Karpas-422 (cell line): Measurements from ENCODE around the gene AMIGO3. TPM values are rescaled to one million over a fixed set of nuclear protein-coding genes. Genes with fewer than 3 reads are reported as not detected.

ENCODE experiments used
- DNase-seq: peaks from one replicate; pipeline ENCODE4 v3.0.0-alpha.2; 2015
- H2AFZ ChIP-seq: fragments of 200-600 bp; sonication (generic); 2 replicates; pipeline ENCODE4 v1.6.1; 2014; ENCODE audit warnings: antibody characterized with exemption, low read length, mixed read lengths
- H3K27ac ChIP-seq: fragments of 200-600 bp; sonication (generic); 2 replicates; pipeline ENCODE4 v1.5.1; 2014; ENCODE audit warnings: mild to moderate bottlenecking, low read length, moderate library complexity
- H3K27me3 ChIP-seq: fragments of 200-600 bp; sonication (generic); 2 replicates; pipeline ENCODE4 v1.6.1; 2014; ENCODE audit warnings: low read length, mixed read lengths
- H3K36me3 ChIP-seq: fragments of 200-600 bp; sonication (generic); 2 replicates; pipeline ENCODE4 v1.6.1; 2014; ENCODE audit warnings: low read length, mixed read lengths; ENCODE audit not compliant: insufficient read depth
- H3K4me1 ChIP-seq: fragments of 200-600 bp; sonication (generic); 2 replicates; pipeline ENCODE4 v1.6.1; 2014; ENCODE audit warnings: mild to moderate bottlenecking, low read length, mixed read lengths
- H3K4me2 ChIP-seq: fragments of 200-600 bp; sonication (generic); 2 replicates; pipeline ENCODE4 v1.6.1; 2014; ENCODE audit warnings: low read length, low read depth, mild to moderate bottlenecking; ENCODE audit not compliant: poor library complexity, severe bottlenecking
- H3K4me3 ChIP-seq: fragments of 200-600 bp; sonication (generic); 2 replicates; pipeline ENCODE4 v1.5.1; 2014; ENCODE audit warnings: mild to moderate bottlenecking, antibody characterized with exemption, low read length, mixed read lengths
- H3K79me2 ChIP-seq: fragments of 200-600 bp; sonication (generic); 2 replicates; pipeline ENCODE4 v1.6.1; 2014; ENCODE audit warnings: mild to moderate bottlenecking, low read length, mixed read lengths
- H3K9ac ChIP-seq: fragments of 200-600 bp; sonication (generic); 2 replicates; pipeline ENCODE4 v1.6.0; 2014; ENCODE audit warnings: low read length
- H3K9me2 ChIP-seq: fragments of 200-600 bp; sonication (generic), shearing (Covaris generic); replicated peaks from 2 replicates; pipeline ENCODE4 v1.6.0; 2014; ENCODE audit warnings: mild to moderate bottlenecking, low read length, moderate library complexity; ENCODE audit not compliant: insufficient read depth
- H3K9me3 ChIP-seq: fragments of 300-700, 200-600 bp; sonication (generic); 2 replicates; pipeline ENCODE4 v1.6.1; 2014; ENCODE audit warnings: low read length, mixed read lengths
- H4K20me1 ChIP-seq: fragments of 200-600 bp; sonication (generic); 2 replicates; pipeline ENCODE4 v1.6.1; 2014; ENCODE audit warnings: mild to moderate bottlenecking, antibody characterized with exemption, low read length, low read depth; ENCODE audit not compliant: insufficient read depth
- small RNA-seq: library from RNA; depleted of rRNA; stranded (forward); fragments of <200 nt; gene quantifications from one replicate; pipeline ENCODE3, GENCODE V24; 2014
- total RNA-seq: library from RNA; depleted of rRNA; stranded (reverse); fragments of >200 nt; shearing (Covaris generic); gene quantifications from 2 replicates; pipeline ENCODE4 v1.2.3, GENCODE V29; 2014; ENCODE audit warnings: low replicate concordance; rRNA removed

Gene AMIGO3
- total RNA-seq, 1 experiment from 2014 or later = not detected

- peaks cover 5% of the 10 kb centered on the region for H3K79me2 ChIP-seq
- no peaks in the 10 kb centered on the region for H3K9me2 ChIP-seq
- no peaks in the 10 kb centered on the region for H3K9me3 ChIP-seq
- no peaks in the 10 kb centered on the region for H3K36me3 ChIP-seq
- H4K20me1 ChIP-seq = no peaks in the 10 kb centered on the region; the same call in 1 of the 2 replicates
- peak; percentile 51 for DNase-seq
- no peak overlapping the region for H2AFZ ChIP-seq
- H3K27me3 ChIP-seq = no peaks in the 10 kb centered on the region
- H3K4me1 ChIP-seq = peaks cover 10% of the 10 kb centered on the region
- H3K4me3 ChIP-seq = no peak overlapping the region
- H3K9ac ChIP-seq = no peak overlapping the region
- H3K27ac ChIP-seq = no peak overlapping the region
- H3K4me2 ChIP-seq = no peak overlapping the region
These were observed 50.1 kb downstream of the AMIGO3 start for GRCh38 chr3:49669352-49669751.

- Histone ChIP-seq H3K9ac (no peak overlapping the region), H3K4me2 (no peak overlapping the region), H4K20me1 (no peaks in the 10 kb centered on the region; the same call in 1 of the 2 replicates), H3K36me3 (no peaks in the 10 kb centered on the region), H3K27me3 (no peaks in the 10 kb centered on the region), H3K4me1 (peaks cover 10% of the 10 kb centered on the region), H3K27ac (no peak overlapping the region), H3K9me3 (no peaks in the 10 kb centered on the region), H3K9me2 (no peaks in the 10 kb centered on the region), H2AFZ (no peak overlapping the region), H3K79me2 (peaks cover 5% of the 10 kb centered on the region), H3K4me3 (no peak overlapping the region)
- no peak for DNase-seq
These were observed 50.6 kb downstream of the AMIGO3 start for GRCh38 chr3:49668861-49669260.

GRCh38 chr3:49668414-49668797 lies 51.1 kb downstream of the AMIGO3 start:
- Histone ChIP-seq H3K27ac (no peak overlapping the region), H3K9me3 (no peaks in the 10 kb centered on the region), H3K9ac (no peak overlapping the region), H3K36me3 (no peaks in the 10 kb centered on the region), H3K4me1 (peaks cover 10% of the 10 kb centered on the region), H3K27me3 (no peaks in the 10 kb centered on the region), H3K9me2 (no peaks in the 10 kb centered on the region), H3K4me2 (no peak overlapping the region), H3K79me2 (peaks cover 4% of the 10 kb centered on the region), H2AFZ (no peak overlapping the region), H3K4me3 (no peak overlapping the region), H4K20me1 (no peaks in the 10 kb centered on the region; the same call in 1 of the 2 replicates)
- DNase-seq = peak; percentile 62

- H3K9me3 ChIP-seq = no peaks in the 10 kb centered on the region
- peaks cover 7% of the 10 kb centered on the region for H3K4me1 ChIP-seq
- H3K9me2 ChIP-seq = no peaks in the 10 kb centered on the region
- no peak overlapping the region for H3K27ac ChIP-seq
- H3K4me2 ChIP-seq = no peak overlapping the region
- H3K4me3 ChIP-seq = no peak overlapping the region
- H4K20me1 ChIP-seq = no peaks in the 10 kb centered on the region; the same call in 1 of the 2 replicates
- H3K36me3 ChIP-seq = no peaks in the 10 kb centered on the region
- H2AFZ ChIP-seq = no peak overlapping the region
- no peak overlapping the region for H3K9ac ChIP-seq
- no peaks in the 10 kb centered on the region for H3K79me2 ChIP-seq
- no peaks in the 10 kb centered on the region for H3K27me3 ChIP-seq
- DNase-seq = no peak
These were observed 51.6 kb downstream of the AMIGO3 start for GRCh38 chr3:49667701-49668413.

Small RNA genes within 50 kb of the gene (small RNA-seq; reads per million reads assigned to genes)
- gene AMIGO3 (not detected), gene COX6CP14 (0.32 reads per million)

Other genes starting within 250 kb of the AMIGO3 start
- gene DAG1, start 249.4 kb downstream of the AMIGO3 start, total RNA-seq = 11.3 and 19.1 TPM in 2 replicates
- gene BSN, start 165.2 kb downstream of the AMIGO3 start, total RNA-seq = 0.37 and 0.61 TPM in 2 replicates
- gene APEH, start 45.3 kb downstream of the AMIGO3 start, total RNA-seq = 96.3 and 175 TPM in 2 replicates
- 19.8 and 25.6 TPM in 2 replicates for gene MST1, start 30.2 kb downstream of the AMIGO3 start, total RNA-seq
- gene RNF123, start 30.1 kb downstream of the AMIGO3 start, total RNA-seq = 20.1 and 31.5 TPM in 2 replicates
- 10.1 and 13.6 TPM in 2 replicates for gene GMPPB, start 4.3 kb upstream of the AMIGO3 start, total RNA-seq
- gene IP6K1, start 66.9 kb upstream of the AMIGO3 start, total RNA-seq = 22.3 and 27.3 TPM in 2 replicates
- not detected in 2 replicates for gene CDHR4, start 80.2 kb upstream of the AMIGO3 start, total RNA-seq
- 5.7 and 9.8 TPM in 2 replicates for gene INKA1, start 83.6 kb upstream of the AMIGO3 start, total RNA-seq
- gene UBA7, start 94.3 kb upstream of the AMIGO3 start, total RNA-seq = 10.5 and 24.4 TPM in 2 replicates
- gene TRAIP, start 136.9 kb upstream of the AMIGO3 start, total RNA-seq = 5.9 and 9.2 TPM in 2 replicates
- gene CAMKV, start 150.2 kb upstream of the AMIGO3 start, total RNA-seq = 3.2 and 7.8 TPM in 2 replicates
- not detected in 2 replicates for gene MST1R, start 184.2 kb upstream of the AMIGO3 start, total RNA-seq
- 9.6 and 9.8 TPM in 2 replicates for gene MON1A, start 210.1 kb upstream of the AMIGO3 start, total RNA-seq
- 88.3 and 109 TPM in 2 replicates for gene RBM6, start 220.5 kb upstream of the AMIGO3 start, total RNA-seq